ENCODE data around the gene CUL4A.

DNA sequence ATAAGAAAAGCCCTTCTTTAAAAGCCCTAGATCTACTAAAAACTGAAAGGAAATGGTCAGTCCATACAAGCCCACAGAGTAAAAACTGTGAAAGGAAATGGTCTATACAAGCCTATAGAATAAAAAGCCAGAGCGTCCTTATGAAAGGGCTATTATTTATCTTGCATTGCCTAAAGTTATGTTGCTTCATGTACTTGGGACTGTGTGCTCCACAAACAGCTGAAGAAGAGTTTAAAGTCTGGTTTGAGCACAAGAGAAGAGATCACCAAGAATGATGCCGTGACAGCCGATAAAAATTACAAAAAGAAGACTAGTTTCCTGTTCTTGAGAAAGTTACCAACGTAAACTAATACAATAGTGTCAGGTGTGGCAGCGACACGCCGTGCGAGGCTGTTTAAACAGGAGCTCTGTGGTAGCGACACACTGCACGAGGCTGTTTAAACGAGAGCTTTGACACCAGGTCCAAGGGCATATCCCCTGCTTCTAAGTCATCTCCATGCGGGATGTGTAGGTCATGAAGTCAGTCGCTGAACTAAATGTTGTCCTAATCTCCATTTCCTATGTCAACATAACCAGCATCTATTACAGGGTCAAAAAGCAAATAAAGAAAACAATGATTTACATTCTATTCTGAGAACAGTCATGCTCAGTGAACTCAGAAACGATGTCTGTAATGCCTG, 25.8 kb upstream of the CUL4A start:
- TF ChIP-seq, protein P1, sequence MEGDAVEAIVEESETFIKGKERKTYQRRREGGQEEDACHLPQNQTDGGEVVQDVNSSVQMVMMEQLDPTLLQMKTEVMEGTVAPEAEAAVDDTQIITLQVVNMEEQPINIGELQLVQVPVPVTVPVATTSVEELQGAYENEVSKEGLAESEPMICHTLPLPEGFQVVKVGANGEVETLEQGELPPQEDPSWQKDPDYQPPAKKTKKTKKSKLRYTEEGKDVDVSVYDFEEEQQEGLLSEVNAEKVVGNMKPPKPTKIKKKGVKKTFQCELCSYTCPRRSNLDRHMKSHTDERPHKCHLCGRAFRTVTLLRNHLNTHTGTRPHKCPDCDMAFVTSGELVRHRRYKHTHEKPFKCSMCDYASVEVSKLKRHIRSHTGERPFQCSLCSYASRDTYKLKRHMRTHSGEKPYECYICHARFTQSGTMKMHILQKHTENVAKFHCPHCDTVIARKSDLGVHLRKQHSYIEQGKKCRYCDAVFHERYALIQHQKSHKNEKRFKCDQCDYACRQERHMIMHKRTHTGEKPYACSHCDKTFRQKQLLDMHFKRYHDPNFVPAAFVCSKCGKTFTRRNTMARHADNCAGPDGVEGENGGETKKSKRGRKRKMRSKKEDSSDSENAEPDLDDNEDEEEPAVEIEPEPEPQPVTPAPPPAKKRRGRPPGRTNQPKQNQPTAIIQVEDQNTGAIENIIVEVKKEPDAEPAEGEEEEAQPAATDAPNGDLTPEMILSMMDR (IDR thresholded peaks at IDR 0.05; ENCODE audit: low read depth, low read length) = no peak
- no peak for TF ChIP-seq EZH2phosphoT487 (IDR thresholded peaks at IDR 0.05; ENCODE audit: low read depth)

Data from OCI-LY3 (cell line).